ENCODE data around the gene HECTD1.

HECTD1 gene

GRCh38 chr14:31162910-31163649 lies 44.5 kb downstream of the HECTD1 start:
- TF ChIP-seq FOXP2 (optimal IDR thresholded peaks at IDR 0.05; ENCODE audit: control extremely low read depth, extremely low read length, insufficient read depth) (no peak), EZH2 (IDR thresholded peaks at IDR 0.05) (no peak), POLR2AphosphoS5 (IDR thresholded peaks at IDR 0.05; ENCODE audit: borderline replicate concordance, low read depth, low read length) (no peak)
- DNase-seq (ENCODE audit: low read depth, low spot score) = no peak
- no peaks in the 10 kb centered on the region for H3K9me3 ChIP-seq (ENCODE audit: low read depth, low read length)
- no peak overlapping the region for H3K27ac ChIP-seq
- H3K4me3 ChIP-seq = no peak overlapping the region
- H3K36me3 ChIP-seq (ENCODE audit: insufficient read depth, low read length) = peaks cover 61% of the 10 kb centered on the region
- H3K9ac ChIP-seq (ENCODE audit: insufficient read length) = no peak overlapping the region

DNA sequence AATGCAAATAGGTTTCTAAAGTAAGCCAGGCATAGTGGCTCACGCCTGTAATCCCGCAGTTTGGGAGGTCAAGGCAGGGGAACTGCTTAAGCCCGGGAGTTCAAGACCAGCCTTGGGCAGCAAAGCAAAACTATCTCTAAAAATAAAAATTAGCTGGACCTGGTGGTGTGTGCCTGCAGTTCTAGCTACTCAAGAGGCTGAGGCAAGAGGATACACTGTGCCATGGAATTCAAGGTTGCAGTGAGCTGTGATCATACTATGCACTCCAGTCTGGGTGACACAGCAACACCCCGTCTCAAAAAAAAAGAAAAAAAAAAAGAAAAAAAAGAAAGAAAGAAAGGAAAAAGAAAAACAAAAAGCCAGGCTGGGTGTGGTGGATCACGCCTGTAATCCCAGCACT lies 46.3 kb downstream of the HECTD1 start:
- peaks cover 53% of the 10 kb centered on the region for H3K36me3 ChIP-seq (ENCODE audit: insufficient read depth, low read length)
- no peaks in the 10 kb centered on the region for H3K9me3 ChIP-seq (ENCODE audit: low read depth, low read length)
- H3K9ac ChIP-seq (ENCODE audit: insufficient read length) = no peak overlapping the region
- DNase-seq (ENCODE audit: low read depth, low spot score) = no peak
- no peak overlapping the region for H3K4me3 ChIP-seq
- TF ChIP-seq EZH2 (IDR thresholded peaks at IDR 0.05) (no peak), FOXP2 (optimal IDR thresholded peaks at IDR 0.05; ENCODE audit: control extremely low read depth, extremely low read length, insufficient read depth) (no peak), POLR2AphosphoS5 (IDR thresholded peaks at IDR 0.05; ENCODE audit: borderline replicate concordance, low read depth, low read length) (no peak)
- H3K27ac ChIP-seq = no peak overlapping the region

DNA sequence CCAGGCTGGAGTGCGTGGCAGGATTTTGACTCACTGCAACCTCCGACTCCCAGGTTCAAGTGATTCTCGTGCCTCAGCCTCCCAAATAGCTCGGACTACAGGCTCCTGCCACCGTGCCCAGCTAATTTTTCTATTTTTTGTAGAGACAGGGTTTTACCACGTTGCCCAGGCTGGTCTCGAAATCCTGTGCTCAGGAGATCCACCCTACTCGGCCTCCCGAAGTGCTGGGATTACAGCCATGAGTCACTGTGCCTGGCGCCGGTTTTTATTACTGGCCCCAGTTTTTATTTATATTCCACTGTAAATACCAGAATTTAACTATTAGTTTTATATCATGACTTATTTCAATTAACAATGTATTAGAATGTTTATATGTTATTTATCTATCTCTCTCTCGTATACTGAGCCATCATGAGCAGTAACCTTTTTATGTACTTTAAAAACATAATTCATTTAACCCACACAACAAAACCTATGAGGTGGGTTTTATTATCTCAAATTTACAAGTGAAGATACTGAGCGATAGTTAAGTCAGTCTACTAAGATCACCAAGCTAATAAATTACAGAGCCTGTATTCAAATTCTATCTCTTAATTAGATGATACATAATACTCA lies 47.8 kb downstream of the HECTD1 start:
- Histone ChIP-seq H3K9me3 (ENCODE audit: low read depth, low read length) (no peaks in the 10 kb centered on the region), H3K4me3 (no peak overlapping the region), H3K27ac (no peak overlapping the region), H3K36me3 (ENCODE audit: insufficient read depth, low read length) (peaks cover 50% of the 10 kb centered on the region), H3K9ac (ENCODE audit: insufficient read length) (no peak overlapping the region)
- TF ChIP-seq FOXP2 (optimal IDR thresholded peaks at IDR 0.05; ENCODE audit: control extremely low read depth, extremely low read length, insufficient read depth) (no peak), EZH2 (IDR thresholded peaks at IDR 0.05) (no peak), POLR2AphosphoS5 (IDR thresholded peaks at IDR 0.05; ENCODE audit: borderline replicate concordance, low read depth, low read length) (no peak)
- DNase-seq (ENCODE audit: low read depth, low spot score) = no peak

DNA sequence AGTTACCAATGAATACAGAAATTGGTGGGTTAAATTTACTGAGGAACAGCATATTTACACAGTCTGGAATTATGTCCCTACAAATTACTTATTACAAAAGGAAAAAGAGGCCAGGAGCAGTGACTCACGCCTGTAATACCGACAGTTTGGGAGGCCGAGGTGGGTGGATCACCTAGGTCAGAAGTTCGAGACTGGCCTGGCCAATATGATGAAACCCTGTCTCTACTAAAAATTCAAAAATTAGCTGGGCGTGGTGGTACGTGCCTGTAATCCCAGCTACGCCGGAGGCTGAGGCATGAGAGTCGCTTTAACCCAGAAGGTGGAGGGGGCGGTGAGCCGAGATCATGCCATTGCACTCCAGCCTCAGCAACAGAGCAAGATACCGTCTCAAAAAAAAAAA lies 52.6 kb downstream of the HECTD1 start:
- DNase-seq (ENCODE audit: low read depth, low spot score) = no peak
- no peak overlapping the region for H3K27ac ChIP-seq
- peaks cover 38% of the 10 kb centered on the region for H3K36me3 ChIP-seq (ENCODE audit: insufficient read depth, low read length)

GRCh38 chr14:31142455-31143087 lies 65.0 kb downstream of the HECTD1 start:
- TF ChIP-seq POLR2AphosphoS5 (IDR thresholded peaks at IDR 0.05; ENCODE audit: borderline replicate concordance, low read depth, low read length) (no peak), FOXP2 (optimal IDR thresholded peaks at IDR 0.05; ENCODE audit: control extremely low read depth, extremely low read length, insufficient read depth) (no peak), EZH2 (IDR thresholded peaks at IDR 0.05) (no peak)
- no peak overlapping the region for H3K9ac ChIP-seq (ENCODE audit: insufficient read length)
- no peak overlapping the region for H3K27ac ChIP-seq
- no peaks in the 10 kb centered on the region for H3K9me3 ChIP-seq (ENCODE audit: low read depth, low read length)
- H3K4me3 ChIP-seq = no peak overlapping the region
- DNase-seq (ENCODE audit: low read depth, low spot score) = no peak
- H3K36me3 ChIP-seq (ENCODE audit: insufficient read depth, low read length) = peaks cover 74% of the 10 kb centered on the region

More for the DNA sequence above, 52.6 kb downstream of the HECTD1 start:
- Histone ChIP-seq H3K9me3 (ENCODE audit: low read depth, low read length) (no peaks in the 10 kb centered on the region), H3K4me3 (no peak overlapping the region), H3K9ac (ENCODE audit: insufficient read length) (no peak overlapping the region)
- no peak for TF ChIP-seq POLR2AphosphoS5 (IDR thresholded peaks at IDR 0.05; ENCODE audit: borderline replicate concordance, low read depth, low read length)
- no peak for TF ChIP-seq EZH2 (IDR thresholded peaks at IDR 0.05)
- TF ChIP-seq FOXP2 (optimal IDR thresholded peaks at IDR 0.05; ENCODE audit: control extremely low read depth, extremely low read length, insufficient read depth) = no peak

DNA sequence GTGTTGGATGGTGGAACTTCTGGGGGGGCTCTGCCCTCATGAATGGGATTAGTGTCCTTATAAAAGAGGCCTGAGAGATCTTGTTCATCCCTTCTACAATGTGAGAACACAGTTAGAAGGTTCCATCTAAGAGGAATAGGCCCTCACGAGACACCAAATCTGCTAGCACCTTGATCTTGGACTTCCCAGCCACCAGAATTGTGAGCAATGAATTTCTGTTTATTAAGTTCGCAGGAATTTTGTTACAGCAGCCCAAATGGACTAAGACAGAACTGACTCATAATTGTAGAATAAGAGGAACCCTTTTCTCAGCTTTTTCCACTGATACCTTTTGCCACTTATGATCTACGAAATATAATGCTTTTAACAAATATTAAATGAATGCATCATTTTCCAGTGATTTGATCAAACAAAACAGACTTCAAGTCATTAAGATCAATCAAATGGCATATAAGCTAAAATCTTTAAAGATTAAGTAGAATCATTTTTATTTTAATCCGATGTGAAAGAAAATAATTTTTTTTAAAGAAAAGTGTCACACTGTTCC lies 68.2 kb downstream of the HECTD1 start:
- Histone ChIP-seq H3K4me3 (no peak overlapping the region), H3K9ac (ENCODE audit: insufficient read length) (no peak overlapping the region), H3K9me3 (ENCODE audit: low read depth, low read length) (no peaks in the 10 kb centered on the region), H3K36me3 (ENCODE audit: insufficient read depth, low read length) (peaks cover 71% of the 10 kb centered on the region), H3K27ac (no peak overlapping the region)
- no peak for DNase-seq (ENCODE audit: low read depth, low spot score)
- no peak for TF ChIP-seq POLR2AphosphoS5 (IDR thresholded peaks at IDR 0.05; ENCODE audit: borderline replicate concordance, low read depth, low read length)
- TF ChIP-seq FOXP2 (optimal IDR thresholded peaks at IDR 0.05; ENCODE audit: control extremely low read depth, extremely low read length, insufficient read depth) = no peak
- no peak for TF ChIP-seq EZH2 (IDR thresholded peaks at IDR 0.05)

DNA sequence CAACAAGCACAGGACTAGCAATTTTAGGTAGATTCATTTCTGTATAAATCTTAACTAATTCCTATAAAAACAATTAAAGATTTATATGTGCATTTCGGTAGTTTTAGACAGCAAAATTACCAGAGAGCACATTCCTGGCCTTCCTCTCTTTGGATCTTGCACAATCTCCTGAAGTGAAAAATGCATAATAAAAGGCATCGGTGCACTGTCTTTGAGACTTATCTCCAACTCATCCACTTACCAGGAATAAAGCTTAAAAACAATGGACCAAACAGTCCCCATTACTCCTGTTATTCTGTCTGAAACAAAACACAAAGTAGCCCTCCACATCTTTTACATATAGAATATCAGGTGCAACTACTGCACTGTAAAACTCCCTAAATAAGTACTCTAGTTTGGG lies 69.3 kb downstream of the HECTD1 start:
- no peak for DNase-seq (ENCODE audit: low read depth, low spot score)
- no peak for TF ChIP-seq EZH2 (IDR thresholded peaks at IDR 0.05)
- TF ChIP-seq FOXP2 (optimal IDR thresholded peaks at IDR 0.05; ENCODE audit: control extremely low read depth, extremely low read length, insufficient read depth) = no peak
- TF ChIP-seq POLR2AphosphoS5 (IDR thresholded peaks at IDR 0.05; ENCODE audit: borderline replicate concordance, low read depth, low read length) = no peak
- Histone ChIP-seq H3K4me3 (no peak overlapping the region), H3K9ac (ENCODE audit: insufficient read length) (no peak overlapping the region), H3K27ac (no peak overlapping the region), H3K36me3 (ENCODE audit: insufficient read depth, low read length) (peaks cover 70% of the 10 kb centered on the region), H3K9me3 (ENCODE audit: low read depth, low read length) (no peaks in the 10 kb centered on the region)

DNA sequence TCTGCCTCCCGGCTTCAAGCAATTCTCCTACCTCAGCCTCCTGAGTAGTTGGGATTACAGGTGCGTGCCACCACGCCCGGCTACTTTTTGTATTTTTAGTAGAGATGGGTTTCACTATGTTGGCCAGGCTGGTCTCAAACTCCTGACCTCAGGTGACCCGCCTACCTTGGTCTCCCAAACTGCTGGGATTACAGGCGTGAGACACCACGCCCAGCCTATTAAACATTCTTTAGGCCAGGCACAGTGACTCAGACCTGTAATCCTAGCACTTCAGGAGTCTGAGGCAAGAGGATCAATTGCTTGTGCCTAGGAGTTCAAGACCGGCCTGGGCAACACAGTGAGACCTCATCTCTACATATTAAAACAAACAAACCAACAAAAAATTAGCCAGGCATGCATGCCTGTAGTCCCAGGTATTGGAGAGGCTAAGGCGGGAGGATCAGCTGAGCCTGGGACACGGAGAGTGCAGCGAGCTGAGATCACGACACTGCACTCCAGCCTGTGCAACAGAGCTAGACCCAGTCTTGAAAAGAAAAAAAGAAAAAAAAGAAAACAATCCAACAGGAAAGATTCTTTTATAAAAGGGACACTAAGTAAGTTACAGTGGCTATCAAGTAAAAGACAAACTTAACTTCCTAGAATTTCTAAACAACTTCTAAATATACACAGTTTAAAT lies 70.2 kb downstream of the HECTD1 start:
- TF ChIP-seq POLR2AphosphoS5 (IDR thresholded peaks at IDR 0.05; ENCODE audit: borderline replicate concordance, low read depth, low read length) = no peak
- TF ChIP-seq FOXP2 (optimal IDR thresholded peaks at IDR 0.05; ENCODE audit: control extremely low read depth, extremely low read length, insufficient read depth) = no peak
- no peak for TF ChIP-seq EZH2 (IDR thresholded peaks at IDR 0.05)
- H3K9me3 ChIP-seq (ENCODE audit: low read depth, low read length) = no peaks in the 10 kb centered on the region
- no peak for DNase-seq (ENCODE audit: low read depth, low spot score)
- H3K27ac ChIP-seq = no peak overlapping the region
- no peak overlapping the region for H3K4me3 ChIP-seq
- peaks cover 74% of the 10 kb centered on the region for H3K36me3 ChIP-seq (ENCODE audit: insufficient read depth, low read length)
- no peak overlapping the region for H3K9ac ChIP-seq (ENCODE audit: insufficient read length)

All from SK-N-MC (cell line).